Suprapubic skin (tissue), 3 donors: ENCODE measurements around the gene IL18RAP.

Source experiments
- CTCF ChIP-seq, 2 donors: fragments of 200-600 bp in 1 of 2; fragments of 450-650 bp in 1 of 2; sonication (generic) in 1 of 2; IDR thresholded peaks; one replicate each; pipeline ENCODE4 v1.5.1; 2016 to 2019; ENCODE audit warnings: antibody characterized with exemption in 2 of 2, mild to moderate bottlenecking in 1 of 2, moderate library complexity in 1 of 2
- EP300 ChIP-seq: sonication (generic); formaldehyde crosslinking; IDR thresholded peaks from one replicate; pipeline ENCODE4 v1.6.1; 2017; ENCODE audit warnings: antibody characterized with exemption

- TF ChIP-seq CTCF (IDR thresholded peaks at IDR 0.05): no peak
- TF ChIP-seq EP300: no peak
Measured at GRCh38 chr2:102481931-102482330, 59.0 kb downstream of the IL18RAP start.
